ENCODE data around the gene OR10A4.
A peak's percentile ranks its signal among the peaks of the same experiment; 100 is the strongest.
"Not testable (repeated sequence)": the region's sequence is repeated elsewhere in the genome, so short reads cannot be mapped to it uniquely, and the experiment has no call there.

The OR10A4 gene

DNA sequence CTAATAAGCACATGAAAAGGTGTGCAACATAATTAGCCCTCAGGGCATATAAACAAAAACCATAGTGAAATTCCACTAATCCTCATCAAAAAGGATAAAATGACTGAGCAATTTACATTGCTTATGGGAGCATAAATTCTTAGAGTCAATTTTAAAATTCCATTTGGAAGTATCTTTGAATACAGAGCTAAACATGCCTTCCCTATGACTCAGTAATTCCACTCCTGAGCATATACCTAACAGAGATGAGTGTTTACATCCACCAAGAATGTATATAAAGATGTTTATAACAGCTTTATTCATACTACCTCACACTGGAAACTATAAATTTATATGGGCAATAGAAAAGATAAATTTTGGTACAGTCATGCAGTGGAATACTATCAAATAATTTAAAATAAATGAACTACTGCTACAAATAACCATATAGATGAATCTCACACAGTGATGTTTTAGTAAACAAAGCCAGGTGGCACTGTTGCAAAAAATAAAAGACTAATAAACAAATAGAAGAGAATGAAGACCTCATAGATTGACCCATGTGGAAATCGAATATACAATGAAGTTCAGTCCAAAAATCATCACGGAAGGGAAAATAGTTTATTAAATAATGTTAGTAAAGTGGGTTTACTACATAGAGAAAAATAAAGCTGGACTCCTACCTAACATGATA lies 24.0 kb downstream of the OR10A4 start:
- DNase-seq: no peak

DNA sequence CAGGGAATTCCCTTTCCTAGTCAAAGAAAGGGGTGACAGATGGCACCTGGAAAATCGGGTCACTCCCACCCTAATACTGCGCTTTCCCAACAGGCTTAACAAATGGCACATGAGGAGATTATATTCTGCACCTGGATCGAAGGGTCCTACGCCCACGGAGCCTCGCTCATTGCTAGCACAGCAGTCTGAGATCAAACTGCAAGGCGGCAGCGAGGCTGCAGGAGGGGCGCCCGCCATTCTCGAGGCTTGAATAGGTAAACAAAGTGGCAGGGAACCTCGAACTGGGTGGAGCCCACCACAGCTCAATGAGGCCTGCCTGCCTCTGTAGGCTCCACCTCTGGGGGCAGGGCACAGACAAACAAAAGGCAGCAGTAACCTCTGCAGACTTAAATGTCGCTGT lies 28.4 kb downstream of the OR10A4 start:
- not testable (repeated sequence) for DNase-seq

DNA sequence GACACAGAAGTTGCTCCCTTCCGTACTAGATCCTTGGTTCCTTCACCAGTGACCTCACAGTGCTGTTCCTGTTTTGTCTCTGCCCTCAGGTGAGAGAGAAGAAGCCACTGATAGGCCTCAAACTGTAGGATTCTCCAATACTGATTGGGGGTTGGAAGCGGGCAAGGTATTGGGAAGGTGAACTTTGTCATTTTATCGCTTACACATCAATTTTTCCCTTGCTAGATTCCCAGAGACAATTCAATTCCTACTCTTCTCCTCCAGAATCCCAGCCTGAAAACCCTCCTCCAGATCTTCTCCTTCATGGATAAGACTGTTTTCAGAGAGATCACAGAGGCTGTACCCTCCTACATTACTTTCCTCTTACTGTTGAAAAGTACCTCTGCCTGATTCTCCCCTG lies 35.0 kb downstream of the OR10A4 start:
- no peak for DNase-seq

DNA sequence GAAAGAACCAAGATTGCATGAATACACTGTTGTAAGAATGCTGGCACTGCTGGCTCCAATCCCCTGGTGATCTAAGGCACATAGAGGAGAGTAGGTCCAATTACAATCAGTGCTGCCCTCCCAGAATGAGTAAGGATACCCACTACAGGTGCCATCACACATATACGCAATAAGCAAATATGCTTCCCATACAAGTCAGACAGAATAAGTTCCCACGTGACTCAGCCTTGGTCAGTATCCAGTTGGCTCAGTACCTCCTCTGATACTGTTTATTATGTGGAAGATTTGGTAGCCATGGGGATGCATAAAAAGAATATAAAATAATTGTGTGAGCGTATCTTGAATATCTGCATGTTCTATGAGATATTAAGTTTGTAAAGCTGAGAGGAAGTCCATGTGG lies 35.5 kb downstream of the OR10A4 start:
- DNase-seq: no peak

DNA sequence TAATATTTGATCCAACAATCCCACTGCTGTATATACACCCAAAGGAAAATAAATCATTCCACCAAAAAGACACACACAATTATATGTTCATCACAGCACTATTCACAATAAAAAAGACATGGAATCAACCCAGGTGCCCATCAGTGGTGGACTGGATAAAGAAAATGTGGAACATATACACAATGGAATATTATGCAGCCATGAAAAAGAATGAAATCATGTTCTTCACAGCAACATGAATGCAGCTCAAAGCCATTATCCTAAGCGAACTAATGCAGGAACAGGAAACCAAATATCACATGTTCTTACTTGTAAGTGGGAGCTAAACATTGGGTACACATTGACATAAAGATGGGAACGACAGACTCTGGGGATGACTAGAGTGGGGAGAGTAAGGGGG lies 43.3 kb downstream of the OR10A4 start:
- DNase-seq: no peak

DNA sequence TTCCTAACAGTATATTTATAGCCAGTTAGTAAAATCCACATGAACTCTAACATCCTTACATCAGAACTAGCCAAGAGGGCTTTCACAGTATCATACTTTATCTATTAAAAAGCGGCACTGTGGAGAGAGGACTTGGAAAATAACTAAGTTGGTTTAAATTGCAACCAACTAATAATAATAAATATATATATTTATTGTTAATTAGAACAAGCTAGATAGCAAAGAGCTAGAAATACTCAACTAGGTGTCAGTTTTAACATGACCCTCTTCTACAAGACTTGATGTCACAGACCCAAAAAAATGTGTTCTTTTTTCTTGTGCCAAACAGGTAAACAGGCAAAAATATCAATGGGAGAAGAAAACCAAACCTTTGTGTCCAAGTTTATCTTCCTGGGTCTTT lies 44.3 kb downstream of the OR10A4 start, which contains the start of gene OR2D3:
OR2D3 (plus strand) TSS at position 301 of the 400 bp plus-strand sequence; CDS start at position 301, 0 bp downstream.
- no peak for DNase-seq

DNA sequence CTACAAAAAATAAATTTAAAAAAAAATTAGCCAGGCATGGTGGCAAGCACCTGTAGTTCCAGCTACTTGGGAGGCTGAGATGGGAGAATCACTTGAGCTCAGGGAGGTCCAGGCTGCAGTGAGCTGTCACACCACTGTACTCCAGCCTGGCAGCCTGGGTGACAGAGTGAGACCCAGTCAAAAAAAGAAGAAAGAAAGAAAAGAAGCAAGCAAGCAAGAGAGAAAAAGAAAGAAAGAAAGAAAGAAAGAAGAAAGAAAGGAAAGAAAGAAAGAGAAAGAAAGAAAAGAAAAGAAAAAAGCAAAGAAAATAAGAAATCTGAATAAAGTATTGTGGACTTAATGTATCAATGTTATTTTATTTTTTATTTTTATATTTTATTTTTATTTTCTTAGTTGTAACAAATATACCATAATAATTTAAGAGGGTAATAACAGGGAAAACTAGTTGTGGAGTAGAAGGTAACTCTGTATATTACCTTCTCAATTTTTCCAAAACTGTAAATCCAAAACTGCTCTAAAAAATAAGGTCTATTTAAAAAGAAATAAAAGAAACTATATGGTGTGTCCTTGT lies 48.7 kb downstream of the OR10A4 start:
- DNase-seq: no peak

DNA sequence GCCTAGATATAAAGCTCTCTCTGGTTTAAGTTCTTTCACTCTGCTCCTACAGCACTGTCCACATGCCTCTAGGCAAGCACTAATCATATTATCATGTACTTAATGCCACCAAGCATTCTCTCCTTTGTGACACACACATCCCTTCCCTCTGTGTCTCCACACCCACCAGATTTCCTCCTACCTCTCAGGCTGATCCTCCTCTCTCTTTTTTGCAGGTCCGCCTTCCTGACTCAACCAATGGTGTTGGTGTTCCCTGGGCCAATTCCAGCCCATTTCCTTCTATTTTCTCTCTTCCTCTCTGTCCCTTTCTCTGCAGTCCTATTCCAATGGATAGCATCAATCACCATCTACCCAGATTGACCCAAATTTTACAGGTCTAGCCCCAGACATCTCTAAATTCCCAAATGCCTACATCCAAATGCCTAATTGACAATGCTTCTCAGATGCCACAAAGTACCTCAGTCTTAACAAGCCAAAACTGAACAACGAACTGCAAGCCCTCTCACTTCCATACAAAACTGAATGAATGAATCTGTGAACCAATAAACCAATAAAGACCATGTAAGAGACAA lies 49.3 kb downstream of the OR10A4 start:
- DNase-seq: no peak

DNA sequence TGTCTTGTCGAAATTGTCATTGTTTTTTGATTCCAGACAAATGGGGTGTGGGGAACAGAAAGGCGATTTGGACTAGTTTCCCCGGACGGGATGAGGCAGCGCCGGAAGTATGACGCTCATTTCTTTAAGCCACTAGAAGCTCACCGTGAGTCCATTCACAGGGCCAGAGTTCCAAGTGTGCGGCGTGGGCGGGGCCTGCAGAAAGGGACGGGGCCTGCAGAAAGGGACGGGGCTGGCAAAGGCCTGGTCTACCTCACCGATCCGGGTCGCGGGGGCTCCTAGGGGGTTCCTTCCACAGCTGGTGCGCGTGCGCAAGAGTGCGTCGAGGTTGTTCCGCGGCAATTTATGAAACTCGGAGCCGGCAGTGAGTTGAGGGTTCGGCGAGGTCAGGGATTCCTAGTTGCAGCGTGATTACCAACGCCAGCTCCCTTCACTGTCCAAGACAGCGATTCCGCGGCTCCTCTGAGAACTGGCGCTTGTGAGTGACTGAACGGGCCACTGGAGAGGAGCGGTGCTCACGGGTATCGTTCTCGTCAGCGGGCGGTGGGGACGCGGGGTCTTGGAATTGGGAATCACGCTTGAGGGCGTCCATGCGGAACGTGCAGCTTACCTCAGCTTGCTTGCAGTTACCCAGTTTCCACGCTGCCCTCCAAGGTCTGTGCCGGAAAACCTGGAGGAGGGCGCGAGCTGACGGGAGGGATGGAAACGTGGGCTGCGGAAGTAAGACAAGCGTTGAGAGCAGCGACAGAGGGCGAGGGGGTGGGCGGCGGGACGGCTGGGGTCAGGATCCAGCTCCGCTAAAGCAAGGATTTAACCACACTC lies 50.0 kb downstream of the OR10A4 start, which contains the start of gene ZNF215:
ZNF215 (plus strand) TSS at position 219 of the 822 bp plus-strand sequence. CDS start 5,847 bp downstream, outside the sequence.
- peak; percentile 2 to 53 for DNase-seq

DNA sequence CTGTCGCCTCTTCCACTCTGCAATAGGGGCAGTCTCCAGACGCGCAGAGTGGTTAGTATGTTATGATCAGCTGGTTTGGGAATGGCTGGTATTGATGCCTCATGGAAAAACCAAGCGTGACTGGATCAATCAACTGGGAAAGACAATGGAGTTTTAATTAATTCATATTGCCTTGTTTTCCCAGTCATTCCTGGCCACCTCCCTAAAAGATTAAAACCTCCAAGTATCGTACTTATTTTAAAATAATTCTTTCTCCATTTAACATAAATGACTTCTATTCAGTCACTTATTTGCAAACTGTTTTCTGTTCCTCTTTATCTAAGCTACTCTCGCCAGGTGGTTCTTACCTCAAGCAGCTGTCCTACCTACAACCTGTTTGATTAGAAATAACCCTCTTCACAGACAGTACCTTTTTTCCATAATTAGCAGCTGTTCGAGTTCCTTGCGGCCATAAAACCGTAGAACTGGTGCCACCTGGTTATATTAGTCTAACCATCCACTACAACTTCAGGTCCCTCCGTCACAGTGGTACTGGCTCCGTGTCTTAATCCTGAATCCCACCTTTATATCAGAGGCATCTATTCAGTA lies 50.7 kb downstream of the OR10A4 start:
- peak in 1 of 2 donors; percentile 1 for DNase-seq

All from CD4-positive, alpha-beta T cell treated with Interferon alpha-2 for 1 hour (primary cell).